ENCODE data around the gene LRRN3. TPM values are rescaled to one million over a fixed set of nuclear protein-coding genes. Genes with fewer than 3 reads are reported as not detected.

LRRN3 gene
- total RNA-seq, 1 donor from 2014 or later = 2.2 TPM

GRCh38 chr7:111074071-111074747 lies 16.7 kb upstream of the LRRN3 start:
- FAIRE-seq (peak; percentile 77), DNase-seq (ENCODE audit: low read depth) (no peak)
- Histone ChIP-seq H3K9ac (ENCODE audit: low read length) (no peak overlapping the region), H2AFZ (ENCODE audit: low read depth, low read length) (no peak overlapping the region), H3K9me3 (ENCODE audit: insufficient read depth, low read depth, low read length) (no peaks in the 10 kb centered on the region), H3K79me2 (ENCODE audit: insufficient read depth, low read length) (no peaks in the 10 kb centered on the region), H3K27me3 (ENCODE audit: insufficient read depth, low read length) (no peaks in the 10 kb centered on the region), H4K20me1 (ENCODE audit: insufficient read depth, low read length) (no peaks in the 10 kb centered on the region), H3K4me2 (ENCODE audit: low read length) (no peak overlapping the region), H3K4me3 (ENCODE audit: insufficient read depth, low read depth, low read length) (no peak overlapping the region), H3K4me1 (ENCODE audit: insufficient read depth, low read length) (peaks cover 11% of the 10 kb centered on the region), H3K36me3 (ENCODE audit: insufficient read depth, low read length) (no peaks in the 10 kb centered on the region), H3K27ac (ENCODE audit: low read depth, low read length) (no peak overlapping the region)
- Mint-ChIP-seq H3K36me3 (ENCODE audit: low read depth, unreplicated experiment) (no peaks in the 10 kb centered on the region), H3K27me3 (ENCODE audit: low read depth, unreplicated experiment) (no peaks in the 10 kb centered on the region), H3K4me1 (ENCODE audit: low read depth, unreplicated experiment) (peaks cover 39% of the 10 kb centered on the region), H3K4me3 (ENCODE audit: unreplicated experiment) (no peak overlapping the region), H3K27ac (ENCODE audit: unreplicated experiment) (no peak overlapping the region), H3K9me3 (ENCODE audit: unreplicated experiment) (no peaks in the 10 kb centered on the region)
- TF ChIP-seq EZH2 (IDR thresholded peaks at IDR 0.05; ENCODE audit: insufficient read depth, low read length) = no peak
- no peak for TF ChIP-seq CTCF (IDR thresholded peaks at IDR 0.05; ENCODE audit: insufficient read depth, low read depth, low read length)

- Histone ChIP-seq H3K9me3 (ENCODE audit: insufficient read depth, low read depth, low read length) (no peaks in the 10 kb centered on the region), H3K4me1 (ENCODE audit: insufficient read depth, low read length) (peaks cover 11% of the 10 kb centered on the region), H3K36me3 (ENCODE audit: insufficient read depth, low read length) (no peaks in the 10 kb centered on the region), H3K9ac (ENCODE audit: low read length) (no peak overlapping the region), H4K20me1 (ENCODE audit: insufficient read depth, low read length) (no peaks in the 10 kb centered on the region), H3K27me3 (ENCODE audit: insufficient read depth, low read length) (no peaks in the 10 kb centered on the region), H3K27ac (ENCODE audit: low read depth, low read length) (no peak overlapping the region), H3K79me2 (ENCODE audit: insufficient read depth, low read length) (no peaks in the 10 kb centered on the region), H3K4me2 (ENCODE audit: low read length) (no peak overlapping the region), H2AFZ (ENCODE audit: low read depth, low read length) (no peak overlapping the region), H3K4me3 (ENCODE audit: insufficient read depth, low read depth, low read length) (no peak overlapping the region)
- no peak for DNase-seq (ENCODE audit: low read depth)
- Mint-ChIP-seq H3K9me3 (ENCODE audit: unreplicated experiment) (no peaks in the 10 kb centered on the region), H3K4me1 (ENCODE audit: low read depth, unreplicated experiment) (peaks cover 39% of the 10 kb centered on the region), H3K27ac (ENCODE audit: unreplicated experiment) (no peak overlapping the region), H3K27me3 (ENCODE audit: low read depth, unreplicated experiment) (no peaks in the 10 kb centered on the region), H3K36me3 (ENCODE audit: low read depth, unreplicated experiment) (no peaks in the 10 kb centered on the region), H3K4me3 (ENCODE audit: unreplicated experiment) (no peak overlapping the region)
- no peak for FAIRE-seq
- TF ChIP-seq EZH2 (IDR thresholded peaks at IDR 0.05; ENCODE audit: insufficient read depth, low read length) = no peak
- no peak for TF ChIP-seq CTCF (IDR thresholded peaks at IDR 0.05; ENCODE audit: insufficient read depth, low read depth, low read length)
Observed at GRCh38 chr7:111074748-111075146, 16.2 kb upstream of the LRRN3 start.

GRCh38 chr7:111075498-111075897 lies 15.4 kb upstream of the LRRN3 start:
- H3K79me2 ChIP-seq (ENCODE audit: insufficient read depth, low read length) = no peaks in the 10 kb centered on the region
- no peak for FAIRE-seq
- Mint-ChIP-seq H3K4me3 (ENCODE audit: unreplicated experiment) (no peak overlapping the region), H3K4me1 (ENCODE audit: low read depth, unreplicated experiment) (peaks cover 39% of the 10 kb centered on the region), H3K27me3 (ENCODE audit: low read depth, unreplicated experiment) (no peaks in the 10 kb centered on the region), H3K36me3 (ENCODE audit: low read depth, unreplicated experiment) (no peaks in the 10 kb centered on the region), H3K27ac (ENCODE audit: unreplicated experiment) (no peak overlapping the region), H3K9me3 (ENCODE audit: unreplicated experiment) (no peaks in the 10 kb centered on the region)
- H4K20me1 ChIP-seq (ENCODE audit: insufficient read depth, low read length) = no peaks in the 10 kb centered on the region
- TF ChIP-seq EZH2 (IDR thresholded peaks at IDR 0.05; ENCODE audit: insufficient read depth, low read length) (no peak), CTCF (IDR thresholded peaks at IDR 0.05; ENCODE audit: insufficient read depth, low read depth, low read length) (no peak)
- no peak overlapping the region for H3K4me2 ChIP-seq (ENCODE audit: low read length)
- no peaks in the 10 kb centered on the region for H3K27me3 ChIP-seq (ENCODE audit: insufficient read depth, low read length)
- DNase-seq (ENCODE audit: low read depth) = no peak
- no peak overlapping the region for H3K9ac ChIP-seq (ENCODE audit: low read length)
- no peaks in the 10 kb centered on the region for H3K9me3 ChIP-seq (ENCODE audit: insufficient read depth, low read depth, low read length)
- H3K4me1 ChIP-seq (ENCODE audit: insufficient read depth, low read length) = peaks cover 11% of the 10 kb centered on the region
- no peak overlapping the region for H3K4me3 ChIP-seq (ENCODE audit: insufficient read depth, low read depth, low read length)
- H3K36me3 ChIP-seq (ENCODE audit: insufficient read depth, low read length) = no peaks in the 10 kb centered on the region
- no peak overlapping the region for H3K27ac ChIP-seq (ENCODE audit: low read depth, low read length)
- H2AFZ ChIP-seq (ENCODE audit: low read depth, low read length) = no peak overlapping the region
